HepG2 (cell line): ENCODE results near the gene GABRR3. TPM values are rescaled to one million over a fixed set of nuclear protein-coding genes. Genes with fewer than 3 reads are reported as not detected.

Source experiments
- AFF4 ChIP-seq: sonication (generic); formaldehyde crosslinking; IDR thresholded peaks from 2 replicates; pipeline ENCODE4 v1.4.0; 2020; ENCODE audit warnings: missing genetic modification reagents
- ARNTL ChIP-seq: sonication (generic); formaldehyde crosslinking; IDR thresholded peaks from 2 replicates; pipeline ENCODE4 v1.4.0; 2020; ENCODE audit warnings: mild to moderate bottlenecking, missing genetic modification reagents
- ASH2L ChIP-seq: fragments of 300-600, 200-600 bp; sonication (generic); IDR thresholded peaks from 2 replicates; pipeline ENCODE4 v1.7.0; 2017; ENCODE audit warnings: low read depth, mild to moderate bottlenecking, moderate library complexity, mixed read lengths, low read length; ENCODE audit not compliant: insufficient read length
- ATF2 ChIP-seq: sonication (generic); formaldehyde crosslinking; IDR thresholded peaks from 2 replicates; pipeline ENCODE4 v1.4.0; 2020; ENCODE audit warnings: missing genetic modification reagents
- DNMT3B ChIP-seq: conservative IDR thresholded peaks from 2 replicates; pipeline ENCODE4 v1.6.1; 2016; ENCODE audit warnings: missing biosample characterization, control low read depth
- FOXA1 ChIP-seq, 2 experiments: fragments of 450-650 bp in 1 of 2; sonication (generic) in 1 of 2; formaldehyde crosslinking in 1 of 2; IDR thresholded peaks; 2 replicates each; pipeline versions ENCODE4 v1.4.0 to v1.6.1; 2016 to 2020; ENCODE audit warnings: missing genetic modification reagents in 1 of 2
- FOXJ3 ChIP-seq: sonication (generic); formaldehyde crosslinking; IDR thresholded peaks from 2 replicates; pipeline ENCODE4 v1.4.0; 2020; ENCODE audit warnings: missing genetic modification reagents, mild to moderate bottlenecking, borderline replicate concordance
- HNRNPLL ChIP-seq: fragments of 200-400 bp; formaldehyde crosslinking; IDR thresholded peaks from 2 replicates; pipeline ENCODE4 v1.6.1; 2017; ENCODE audit warnings: mild to moderate bottlenecking, low read depth, low read length; ENCODE audit not compliant: poor library complexity, severe bottlenecking
- MTA1 ChIP-seq: sonication (generic); formaldehyde crosslinking; IDR thresholded peaks from 2 replicates; pipeline ENCODE4 v1.4.0; 2020; ENCODE audit warnings: missing genetic modification reagents, mild to moderate bottlenecking, borderline replicate concordance
- RERE ChIP-seq: IDR thresholded peaks from 2 replicates; pipeline ENCODE4 v1.6.1; 2016; ENCODE audit warnings: low read depth, missing genetic modification reagents, missing compliant biosample characterization
- TRIM24 ChIP-seq: sonication (generic); formaldehyde crosslinking; IDR thresholded peaks from 2 replicates; pipeline ENCODE4 v1.8.0; 2022; ENCODE audit warnings: mild to moderate bottlenecking, missing genetic modification reagents
- ZNF414 ChIP-seq: sonication (generic); formaldehyde crosslinking; IDR thresholded peaks from 2 replicates; pipeline ENCODE4 v1.5.0; 2020; ENCODE audit warnings: missing genetic modification reagents
- ZNF44 ChIP-seq: sonication (generic); formaldehyde crosslinking; IDR thresholded peaks from 2 replicates; pipeline ENCODE4 v1.5.1; 2020; ENCODE audit warnings: mild to moderate bottlenecking, missing genetic modification reagents
- ZNF615 ChIP-seq: sonication (generic); formaldehyde crosslinking; IDR thresholded peaks from 2 replicates; pipeline ENCODE4 v1.5.0; 2020; ENCODE audit warnings: mild to moderate bottlenecking, missing genetic modification reagents, borderline replicate concordance
- ZNF652 ChIP-seq: IDR thresholded peaks from 2 replicates; pipeline ENCODE4 v1.6.1; 2016; ENCODE audit warnings: low read depth, borderline replicate concordance
- ZNF768 ChIP-seq: sonication (generic); formaldehyde crosslinking; IDR thresholded peaks from 2 replicates; pipeline ENCODE4 v1.4.0; 2020; ENCODE audit warnings: missing genetic modification reagents
- polyA plus RNA-seq, 8 experiments: library from polyadenylated mRNA; depleted of rRNA in 3 of 8; stranded (reverse) in 7 of 8; unstranded in 1 of 8; fragments of >200 nt; fragmentation: Illumina TruSeq in 4 of 8; extraction: Trizol in 4 of 8; gene quantifications; 2 replicates each; pipeline versions ENCODE4 v1.2.1 to v1.2.3, GENCODE V29; 2011 to 2016; ENCODE audit warnings: low read depth in 4 of 8, missing spikeins in 1 of 8, mixed read lengths in 1 of 8; ENCODE audit not compliant: insufficient read depth in 1 of 8
- total RNA-seq, 5 experiments: library from RNA; depleted of rRNA; stranded (reverse); fragments of >200 nt; fragmentation: Illumina TruSeq; extraction: Trizol; gene quantifications; 2 replicates each; pipeline ENCODE4 v1.2.3, GENCODE V29; 2016; ENCODE audit warnings: low read depth in 1 of 5

Gene GABRR3
- total and polyA plus RNA-seq, 2 of the 13 experiments (the other 11 are each of a cell fraction or from before 2014, with no cell fraction given): 0.42 to 0.83 TPM

- TF ChIP-seq AFF4 (CRISPR knock-in tag) (no peak), RERE (no peak), ARNTL (CRISPR knock-in tag) (no peak), TRIM24 (no peak), ZNF652 (CRISPR knock-in tag) (no peak), ASH2L (peak; percentile 73), HNRNPLL (peak; percentile 59), ZNF768 (CRISPR knock-in tag) (peak; percentile 43; the same call in 1 of the 2 replicates), ATF2 (CRISPR knock-in tag) (no peak), ZNF44 (CRISPR knock-in tag) (no peak; the same call in 1 of the 2 replicates), DNMT3B (CRISPR knock-in tag) (no peak), FOXJ3 (CRISPR knock-in tag) (peak; percentile 42; the same call in 1 of the 2 replicates), ZNF414 (CRISPR knock-in tag) (no peak), ZNF615 (no peak), FOXA1 (IDR thresholded peaks at IDR 0.05) (no peak), FOXA1 (CRISPR knock-in tag; IDR thresholded peaks at IDR 0.05) (no peak), MTA1 (CRISPR knock-in tag) (no peak)
Measured at GRCh38 chr3:97971679-97972567, 63.2 kb downstream of the GABRR3 start, which contains the start of gene RIOX2 (continued).
